Stimulated activated CD4-positive, alpha-beta T cell treated with anti-CD3 and anti-CD28 coated beads, TNF-alpha, amount 100 ng/mL, for 1 hour (primary cell): Measurements from ENCODE around the gene SNRNP40.
"Not testable (repeated sequence)": the region's sequence is repeated elsewhere in the genome, so short reads cannot be mapped to it uniquely, and the experiment has no call there.

ENCODE experiments used
- DNase-seq, 3 donors: peaks; one replicate each; pipeline ENCODE4 v3.0.0-alpha.2; 2020; ENCODE audit warnings: low read depth in 3 of 3, low spot score in 1 of 3

The SNRNP40 gene

GRCh38 chr1:31287791-31288190, 8.8 kb downstream of the SNRNP40 start:
- DNase-seq = not testable (repeated sequence)

DNA sequence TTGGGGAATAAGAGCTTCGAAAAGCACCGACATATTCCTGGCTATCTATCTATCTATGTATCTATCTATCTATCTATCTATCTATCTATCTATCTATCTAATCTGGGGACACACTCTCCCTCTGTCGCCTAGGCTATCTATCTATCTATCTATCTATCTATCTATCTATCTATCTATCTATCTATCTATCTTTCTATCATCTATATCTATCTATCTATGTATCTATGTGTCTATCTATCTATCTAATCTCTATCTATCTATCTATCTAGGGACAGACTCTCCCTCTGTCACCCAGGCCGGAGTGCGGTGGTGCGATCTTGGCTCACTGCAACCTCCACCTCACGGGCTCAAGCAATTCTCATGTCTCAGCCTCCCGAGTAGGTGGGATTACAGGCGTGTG, 14.2 kb downstream of the SNRNP40 start:
- DNase-seq = not testable (repeated sequence)

- no peak for DNase-seq
Measured at GRCh38 chr1:31273619-31274018, 23.0 kb downstream of the SNRNP40 start.

GRCh38 chr1:31272369-31272768, 24.2 kb downstream of the SNRNP40 start:
- no peak for DNase-seq

DNA sequence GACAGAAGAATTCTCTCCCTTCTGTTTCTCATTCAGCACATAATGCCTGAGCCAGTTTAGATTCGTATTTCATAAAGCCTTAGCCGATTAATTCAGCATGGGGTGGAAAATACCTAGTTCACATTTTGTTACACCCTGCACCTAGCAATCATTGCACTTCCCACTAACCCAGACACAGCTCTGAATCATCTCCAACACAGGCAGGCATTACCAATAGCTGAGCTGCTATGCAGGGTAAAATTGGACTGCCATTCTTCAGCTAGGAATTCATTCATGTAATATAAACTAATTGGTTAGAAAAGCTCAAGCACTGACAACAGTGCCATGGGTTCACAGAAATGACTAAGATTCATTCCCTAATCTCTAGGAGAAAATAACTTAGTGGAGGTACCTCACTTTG, 30.0 kb downstream of the SNRNP40 start:
- no peak for DNase-seq

DNA sequence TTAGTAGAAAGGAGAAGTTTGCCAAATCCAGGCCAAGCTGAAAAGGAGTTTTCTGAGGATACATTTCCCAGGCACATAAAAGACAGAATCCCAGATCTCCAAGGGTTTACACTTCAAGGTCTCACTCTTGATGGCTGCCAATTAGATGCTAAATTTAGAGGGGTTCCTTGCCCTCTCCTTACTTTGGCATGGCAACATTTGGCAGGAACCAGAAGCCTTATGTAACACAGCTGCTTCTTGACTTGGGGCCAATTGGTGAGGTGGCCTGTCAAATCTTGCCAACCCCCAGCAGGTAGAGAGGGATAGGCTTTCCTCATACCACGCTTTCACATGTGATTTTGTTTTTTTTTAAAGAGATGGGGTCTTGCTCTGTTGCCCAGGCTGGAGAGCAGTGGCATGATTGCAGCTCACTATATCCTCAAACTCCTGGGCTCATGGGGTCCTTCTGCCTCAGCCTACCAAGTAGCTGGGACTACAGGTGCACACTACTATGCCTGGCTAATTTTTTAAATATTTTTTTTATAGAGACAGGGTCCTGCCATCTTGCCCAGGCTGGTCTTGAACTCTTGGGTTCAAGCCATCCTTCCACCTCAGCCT, 31.7 kb downstream of the SNRNP40 start:
- DNase-seq = no peak

DNA sequence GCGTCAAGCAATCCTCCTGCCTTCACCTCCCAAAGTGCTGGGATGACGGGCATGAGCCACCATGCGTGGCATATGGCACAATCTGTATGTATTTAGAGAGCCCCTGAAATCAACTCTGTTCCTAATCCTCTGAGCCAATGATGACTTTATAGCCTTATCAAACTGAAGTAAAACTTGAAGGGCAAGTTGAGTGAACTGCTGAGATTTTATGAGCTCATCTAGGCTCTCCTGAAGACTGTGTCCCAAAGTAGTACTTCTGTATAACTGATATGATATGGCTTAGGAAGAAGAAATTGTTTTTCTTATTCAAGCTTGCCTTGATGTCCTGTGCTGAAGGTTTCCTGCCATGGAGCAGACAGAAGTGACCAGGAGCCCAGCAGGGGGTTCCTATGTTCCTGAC, 33.2 kb downstream of the SNRNP40 start:
- DNase-seq = no peak

DNA sequence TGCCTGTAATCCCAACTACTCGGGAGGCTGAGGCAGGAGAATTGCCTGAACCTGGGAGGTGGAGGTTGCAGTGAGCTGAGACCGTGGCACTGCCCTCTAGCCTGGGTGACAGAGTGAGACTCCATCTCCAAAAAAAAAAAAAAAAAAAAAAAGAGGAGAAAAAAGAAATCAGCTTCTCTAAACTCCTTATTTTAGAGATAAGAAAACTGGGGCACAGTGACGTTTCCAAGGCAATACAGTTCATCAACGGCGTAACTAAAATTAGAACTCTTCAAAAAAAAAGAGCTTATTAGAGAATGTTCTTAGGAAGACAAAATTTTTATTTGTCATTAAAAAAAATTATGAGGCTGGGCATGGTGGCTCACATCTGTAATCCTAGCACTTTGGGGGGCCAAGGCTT, 34.2 kb downstream of the SNRNP40 start:
- DNase-seq = not testable (repeated sequence)

DNA sequence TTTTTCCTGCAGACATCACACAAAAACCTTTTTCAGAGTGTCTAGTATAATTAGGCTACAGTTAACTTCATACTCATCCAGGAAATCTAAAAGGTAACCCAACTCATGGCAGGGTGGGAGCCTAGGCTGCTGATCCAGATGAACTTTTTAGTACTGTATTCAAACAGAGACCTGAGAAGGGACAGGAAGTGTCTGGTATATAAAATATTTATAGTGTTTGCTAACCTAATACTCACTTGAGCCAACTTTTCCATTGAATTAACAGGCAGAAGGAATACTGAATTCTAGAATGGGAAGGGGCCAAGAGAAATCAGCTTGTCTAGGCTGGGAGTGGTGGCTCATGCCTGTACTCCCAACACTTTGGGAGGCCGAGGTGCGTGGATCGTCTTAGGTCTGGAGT, 34.7 kb downstream of the SNRNP40 start:
- DNase-seq = no peak

DNA sequence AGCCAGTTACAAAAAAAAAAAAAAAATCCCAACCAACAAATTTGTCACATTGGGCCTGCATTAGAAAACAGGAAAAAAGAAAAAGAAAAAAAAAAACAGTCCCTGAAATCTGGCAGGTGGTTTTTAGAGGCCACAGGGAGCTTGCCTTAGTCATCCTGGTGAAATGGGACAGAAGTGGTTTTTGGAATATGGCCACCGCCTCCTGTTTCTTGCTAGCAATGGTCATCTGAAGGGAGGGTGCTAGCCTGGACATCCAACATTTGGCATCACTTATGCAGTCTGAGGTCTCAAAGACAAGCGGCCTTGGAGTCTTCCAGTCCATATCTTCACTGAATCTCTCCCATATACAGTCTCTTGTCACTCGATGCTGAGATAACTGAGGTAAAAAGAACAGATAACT, 36.8 kb downstream of the SNRNP40 start:
- no peak for DNase-seq

GRCh38 chr1:31258581-31258980, 38.0 kb downstream of the SNRNP40 start:
- DNase-seq = no peak

DNA sequence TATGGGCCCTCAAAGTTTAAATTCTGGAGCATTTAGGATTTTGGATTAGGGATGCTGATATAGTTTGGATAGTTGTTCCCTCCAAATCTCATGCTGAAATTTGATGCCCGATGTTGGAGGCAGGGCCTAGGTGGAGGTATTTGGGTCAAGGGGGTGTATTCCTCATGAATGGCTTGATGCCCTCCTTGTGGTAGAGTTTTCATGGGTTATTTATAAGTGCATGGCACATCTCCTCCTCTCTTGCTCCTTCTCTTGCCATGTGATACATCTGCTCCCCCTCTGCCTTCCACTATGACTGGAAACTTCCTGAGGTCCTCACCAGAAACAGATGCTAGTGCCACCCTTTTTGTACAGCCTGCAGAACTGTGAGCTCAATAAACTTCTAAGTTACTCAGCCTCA, 39.4 kb downstream of the SNRNP40 start:
- DNase-seq = no peak

DNA sequence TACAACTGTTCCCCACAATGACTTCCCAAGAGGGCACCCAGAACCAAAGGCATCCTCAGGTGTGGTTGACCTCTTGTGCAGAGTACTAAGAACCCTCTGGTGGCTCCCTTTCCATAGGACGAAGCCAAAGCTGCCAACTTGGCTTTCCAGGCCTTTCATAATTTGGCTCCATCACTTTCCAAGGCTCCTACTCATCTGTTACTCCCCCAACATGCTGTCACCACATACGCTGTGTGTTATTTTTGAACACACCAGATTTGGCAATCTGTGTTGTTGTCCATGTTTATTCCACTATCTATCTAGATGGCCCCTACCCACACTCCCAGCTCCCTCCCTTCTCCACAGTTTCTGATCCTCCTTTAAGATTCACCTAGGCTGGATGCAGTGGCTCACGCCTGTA, 46.7 kb downstream of the SNRNP40 start:
- no peak for DNase-seq

DNA sequence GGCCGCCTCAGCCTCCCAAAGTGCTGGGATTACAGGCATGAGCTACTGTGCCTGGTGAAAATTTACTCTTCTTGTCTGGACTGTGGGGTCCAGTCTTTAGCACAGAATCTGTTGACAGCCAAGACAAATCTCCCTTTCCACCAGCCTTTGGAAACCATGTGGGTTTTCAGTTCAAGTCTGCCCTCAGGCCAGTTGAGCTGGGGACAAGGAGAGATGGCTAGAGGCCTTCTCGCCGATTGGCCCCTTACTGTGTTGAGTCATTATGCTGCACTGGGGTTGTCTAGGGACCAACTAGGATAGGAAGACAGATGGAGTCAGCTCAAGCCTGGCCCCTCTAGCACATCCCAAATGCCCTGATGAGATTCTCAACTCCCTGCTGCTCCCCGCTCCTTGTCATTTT, 48.3 kb downstream of the SNRNP40 start:
- DNase-seq = no peak

- no peak for DNase-seq
Measured at GRCh38 chr1:31244326-31244725, 52.3 kb downstream of the SNRNP40 start.

GRCh38 chr1:31243501-31244286, 52.9 kb downstream of the SNRNP40 start:
- no peak for DNase-seq

- no peak for DNase-seq
Measured at GRCh38 chr1:31241321-31241720, 55.3 kb downstream of the SNRNP40 start.

DNA sequence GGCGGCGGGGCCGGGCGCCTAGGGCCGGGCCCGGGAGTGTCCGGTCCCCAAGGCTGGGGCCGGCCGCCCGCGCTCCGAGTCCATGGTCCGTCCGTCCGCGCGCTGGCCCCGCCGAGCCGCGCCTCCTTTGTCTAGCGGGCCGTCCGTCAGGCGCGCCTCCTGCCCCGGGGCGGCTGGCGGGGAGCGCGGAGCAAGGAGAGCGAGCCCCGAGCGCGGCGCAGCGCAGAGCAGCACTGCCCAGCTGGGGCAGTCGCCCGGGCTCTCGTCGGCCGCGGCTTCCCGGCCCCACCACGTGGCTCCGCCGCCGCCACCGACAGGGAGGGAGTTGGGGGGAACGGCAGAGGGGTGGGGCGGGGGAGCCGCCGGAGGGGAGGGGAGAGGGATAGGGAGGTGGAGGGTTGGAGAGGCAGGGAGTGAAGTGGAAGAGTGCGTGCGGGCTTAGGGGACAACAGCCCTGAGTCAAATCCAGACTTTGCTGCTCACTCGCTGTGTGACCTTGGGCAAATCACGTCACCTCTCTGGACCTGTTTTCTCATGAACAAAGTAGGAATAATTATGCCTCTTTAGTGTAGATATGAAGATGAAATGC, 56.8 kb downstream of the SNRNP40 start, which contains the start of gene NKAIN1:
NKAIN1 (minus strand) TSS at position 235 of the 589 bp plus-strand sequence. CDS start 340 bp downstream, outside the sequence.
- no peak for DNase-seq

DNA sequence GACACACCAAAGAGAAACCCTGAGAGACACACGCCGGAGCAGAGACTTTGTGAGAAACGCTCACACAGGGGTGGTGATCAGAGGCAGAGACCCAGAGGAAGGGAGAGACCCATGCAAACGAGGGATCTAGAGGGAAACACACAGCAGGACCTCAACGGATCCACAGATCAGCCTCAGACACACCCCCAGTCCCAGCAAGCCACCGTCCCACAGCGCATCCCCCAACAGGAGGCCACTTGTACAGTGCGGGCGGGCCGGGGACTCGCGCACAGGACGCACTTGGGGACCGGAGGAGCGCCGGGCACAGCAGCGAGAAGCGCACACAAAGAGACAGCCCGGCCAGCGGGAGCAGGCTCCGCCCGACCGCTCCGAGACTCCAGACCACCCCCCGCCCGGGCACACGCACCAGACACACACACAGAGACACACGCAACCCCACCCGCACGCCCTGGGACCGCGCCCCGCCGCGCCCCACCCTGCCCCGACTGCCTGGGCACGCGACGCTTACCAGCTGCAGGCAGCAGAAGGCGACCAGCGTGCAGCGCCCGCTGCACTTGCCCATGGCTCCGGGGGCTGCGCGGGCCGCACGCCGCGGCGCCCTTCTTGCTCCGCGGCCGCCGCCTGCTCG, 57.5 kb downstream of the SNRNP40 start:
- DNase-seq = no peak

GRCh38 chr1:31238612-31238985, 58.0 kb downstream of the SNRNP40 start:
- DNase-seq = no peak

GRCh38 chr1:31234870-31235269, 61.7 kb downstream of the SNRNP40 start:
- no peak for DNase-seq

GRCh38 chr1:31234123-31234708, 62.4 kb downstream of the SNRNP40 start:
- no peak for DNase-seq
